ENCODE data around the gene GPAT3.

GRCh38 chr4:83591730-83592129 is 55.8 kb downstream of the GPAT3 start:
- TF ChIP-seq CTCF (IDR thresholded peaks at IDR 0.05) (no peak), SIN3A (IDR thresholded peaks at IDR 0.05; ENCODE audit: borderline replicate concordance, insufficient read depth, low read depth, low read length) (no peak), POLR2AphosphoS5 (IDR thresholded peaks at IDR 0.05; ENCODE audit: low read depth, low read length) (no peak), TCF7L2 (IDR thresholded peaks at IDR 0.05; ENCODE audit: low read depth, low read length) (no peak)
- TF ChIP-seq, protein P1, sequence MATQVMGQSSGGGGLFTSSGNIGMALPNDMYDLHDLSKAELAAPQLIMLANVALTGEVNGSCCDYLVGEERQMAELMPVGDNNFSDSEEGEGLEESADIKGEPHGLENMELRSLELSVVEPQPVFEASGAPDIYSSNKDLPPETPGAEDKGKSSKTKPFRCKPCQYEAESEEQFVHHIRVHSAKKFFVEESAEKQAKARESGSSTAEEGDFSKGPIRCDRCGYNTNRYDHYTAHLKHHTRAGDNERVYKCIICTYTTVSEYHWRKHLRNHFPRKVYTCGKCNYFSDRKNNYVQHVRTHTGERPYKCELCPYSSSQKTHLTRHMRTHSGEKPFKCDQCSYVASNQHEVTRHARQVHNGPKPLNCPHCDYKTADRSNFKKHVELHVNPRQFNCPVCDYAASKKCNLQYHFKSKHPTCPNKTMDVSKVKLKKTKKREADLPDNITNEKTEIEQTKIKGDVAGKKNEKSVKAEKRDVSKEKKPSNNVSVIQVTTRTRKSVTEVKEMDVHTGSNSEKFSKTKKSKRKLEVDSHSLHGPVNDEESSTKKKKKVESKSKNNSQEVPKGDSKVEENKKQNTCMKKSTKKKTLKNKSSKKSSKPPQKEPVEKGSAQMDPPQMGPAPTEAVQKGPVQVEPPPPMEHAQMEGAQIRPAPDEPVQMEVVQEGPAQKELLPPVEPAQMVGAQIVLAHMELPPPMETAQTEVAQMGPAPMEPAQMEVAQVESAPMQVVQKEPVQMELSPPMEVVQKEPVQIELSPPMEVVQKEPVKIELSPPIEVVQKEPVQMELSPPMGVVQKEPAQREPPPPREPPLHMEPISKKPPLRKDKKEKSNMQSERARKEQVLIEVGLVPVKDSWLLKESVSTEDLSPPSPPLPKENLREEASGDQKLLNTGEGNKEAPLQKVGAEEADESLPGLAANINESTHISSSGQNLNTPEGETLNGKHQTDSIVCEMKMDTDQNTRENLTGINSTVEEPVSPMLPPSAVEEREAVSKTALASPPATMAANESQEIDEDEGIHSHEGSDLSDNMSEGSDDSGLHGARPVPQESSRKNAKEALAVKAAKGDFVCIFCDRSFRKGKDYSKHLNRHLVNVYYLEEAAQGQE (IDR thresholded peaks at IDR 0.05; ENCODE audit: insufficient read depth in 1 of 2, low read depth in 2 of 2, low read length in 1 of 2), result no peak

Data from Panc1 (cell line).